Stimulated activated CD4-positive, alpha-beta T cell treated with anti-CD3 and anti-CD28 coated beads, Interleukin-1b, Interleukin-23, amount 100 ng/mL, for 24 hours (primary cell): ENCODE measurements around the gene PPP2R5D.

Experiments
- DNase-seq, 4 experiments: peaks; one replicate each; pipeline ENCODE4 v3.0.0-alpha.2; 2020; ENCODE audit warnings: low read depth in 4 of 4, low spot score in 1 of 4

PPP2R5D gene

GRCh38 chr6:43053545-43054205 is 69.3 kb downstream of the PPP2R5D start, which contains the start of gene CUL7:
Gene CUL7 (minus strand): TSS chr6:43053851. CDS start chr6:43052788, 1,063 bp downstream.
- peak; percentile 71 to 88 (median 80) for DNase-seq

GRCh38 chr6:43054206-43054943 is 70.0 kb downstream of the PPP2R5D start:
- no peak for DNase-seq

GRCh38 chr6:43055966-43056365 is 71.6 kb downstream of the PPP2R5D start:
- DNase-seq = no peak

GRCh38 chr6:43058531-43058930 is 74.2 kb downstream of the PPP2R5D start:
- no peak for DNase-seq

GRCh38 chr6:43059168-43060033 is 75.0 kb downstream of the PPP2R5D start, which contains the start of the genes KLC4 and MRPL2:
Gene KLC4 (plus strand): TSS chr6:43059631. CDS start chr6:43061336, 1,705 bp downstream.
Gene MRPL2 (minus strand): TSS chr6:43059434. CDS start chr6:43059381, 53 bp downstream.
- DNase-seq = peak; percentile 92 to 97 (median 93)

- no peak for DNase-seq
These were observed 75.8 kb downstream of the PPP2R5D start for GRCh38 chr6:43060034-43060754.

GRCh38 chr6:43060755-43061633 is 76.6 kb downstream of the PPP2R5D start:
- no peak for DNase-seq

- no peak for DNase-seq
These were observed 77.5 kb downstream of the PPP2R5D start for GRCh38 chr6:43061861-43062260.
